ENCODE data around the gene FERMT3.
"Not testable (repeated sequence)": the region's sequence is repeated elsewhere in the genome, so short reads cannot be mapped to it uniquely, and the experiment has no call there.

Gene FERMT3

GRCh38 chr11:64243236-64243854 is 36.8 kb downstream of the FERMT3 start:
- Mint-ChIP-seq H3K36me3 (ENCODE audit: low read depth) (peaks cover 63% of the 10 kb centered on the region), H3K4me3 (peak overlapping the region; percentile 91), H3K4me1 (ENCODE audit: low read depth) (peaks cover 51% of the 10 kb centered on the region), H3K9me3 (no peaks in the 10 kb centered on the region), H3K27me3 (no peaks in the 10 kb centered on the region), H3K27ac (peak overlapping the region; percentile 91)
- DNase-seq, result no peak

- H3K4me1 Mint-ChIP-seq (ENCODE audit: low read depth), result peaks cover 45% of the 10 kb centered on the region
- H3K27ac Mint-ChIP-seq, result peak overlapping the region; percentile 91
- H3K27me3 Mint-ChIP-seq, result no peaks in the 10 kb centered on the region
- no peaks in the 10 kb centered on the region for H3K9me3 Mint-ChIP-seq
- H3K4me3 Mint-ChIP-seq, result peak overlapping the region; percentile 95
- H3K36me3 Mint-ChIP-seq (ENCODE audit: low read depth), result peaks cover 56% of the 10 kb centered on the region
- DNase-seq, result no peak
These were observed 37.6 kb downstream of the FERMT3 start for GRCh38 chr11:64244107-64244506.

GRCh38 chr11:64244966-64245365 is 38.4 kb downstream of the FERMT3 start:
- Mint-ChIP-seq H3K9me3 (no peaks in the 10 kb centered on the region), H3K36me3 (ENCODE audit: low read depth) (peaks cover 49% of the 10 kb centered on the region), H3K27me3 (no peaks in the 10 kb centered on the region), H3K27ac (peak overlapping the region; percentile 98), H3K4me3 (peak overlapping the region; percentile 95), H3K4me1 (ENCODE audit: low read depth) (peaks cover 41% of the 10 kb centered on the region)
- no peak for DNase-seq

- Mint-ChIP-seq H3K36me3 (ENCODE audit: low read depth) (peaks cover 45% of the 10 kb centered on the region), H3K9me3 (no peaks in the 10 kb centered on the region), H3K4me1 (ENCODE audit: low read depth) (peaks cover 40% of the 10 kb centered on the region), H3K27ac (peak overlapping the region; percentile 98), H3K27me3 (no peaks in the 10 kb centered on the region), H3K4me3 (peak overlapping the region; percentile 95)
- DNase-seq, result peak; percentile 59
These were observed 38.9 kb downstream of the FERMT3 start for GRCh38 chr11:64245401-64245796.

- DNase-seq, result peak; percentile 86
- peaks cover 42% of the 10 kb centered on the region for H3K36me3 Mint-ChIP-seq (ENCODE audit: low read depth)
- no peaks in the 10 kb centered on the region for H3K9me3 Mint-ChIP-seq
- peak overlapping the region; percentile 95 for H3K4me3 Mint-ChIP-seq
- no peaks in the 10 kb centered on the region for H3K27me3 Mint-ChIP-seq
- H3K4me1 Mint-ChIP-seq (ENCODE audit: low read depth), result peaks cover 40% of the 10 kb centered on the region
- H3K27ac Mint-ChIP-seq, result peak overlapping the region; percentile 98
These were observed 39.5 kb downstream of the FERMT3 start for GRCh38 chr11:64245797-64246620.

GRCh38 chr11:64246621-64246870 is 40.0 kb downstream of the FERMT3 start:
- H3K4me1 Mint-ChIP-seq (ENCODE audit: low read depth), result peaks cover 40% of the 10 kb centered on the region
- peak overlapping the region; percentile 82 for H3K27ac Mint-ChIP-seq
- H3K9me3 Mint-ChIP-seq, H3K27me3 Mint-ChIP-seq, DNase-seq: not testable (repeated sequence)
- peaks cover 41% of the 10 kb centered on the region for H3K36me3 Mint-ChIP-seq (ENCODE audit: low read depth)
- peak overlapping the region; percentile 82 for H3K4me3 Mint-ChIP-seq

GRCh38 chr11:64246871-64247728 is 40.6 kb downstream of the FERMT3 start, which contains the start of gene PPP1R14B:
Gene PPP1R14B, minus strand, starts transcription at chr11:64246943. Its CDS starts 270 bp downstream, at chr11:64246673.
- peak within 1 kb of the TSS; percentile 98 for H3K27ac Mint-ChIP-seq
- H3K9me3 Mint-ChIP-seq, result no peaks in the 10 kb centered on the region
- peak; percentile 88 for DNase-seq
- H3K4me1 Mint-ChIP-seq (ENCODE audit: low read depth), result peaks cover 44% of the 10 kb centered on the region
- H3K27me3 Mint-ChIP-seq, result no peaks in the 10 kb centered on the region
- peak within 1 kb of the TSS; percentile 95 for H3K4me3 Mint-ChIP-seq
- peaks cover 40% of the 10 kb centered on the region for H3K36me3 Mint-ChIP-seq (ENCODE audit: low read depth)

- peak overlapping the region; percentile 64 for H3K4me3 Mint-ChIP-seq
- peaks cover 32% of the 10 kb centered on the region for H3K36me3 Mint-ChIP-seq (ENCODE audit: low read depth)
- no peaks in the 10 kb centered on the region for H3K27me3 Mint-ChIP-seq
- no peak overlapping the region for H3K27ac Mint-ChIP-seq
- H3K9me3 Mint-ChIP-seq, result no peaks in the 10 kb centered on the region
- no peak for DNase-seq
- peaks cover 39% of the 10 kb centered on the region for H3K4me1 Mint-ChIP-seq (ENCODE audit: low read depth)
These were observed 41.4 kb downstream of the FERMT3 start for GRCh38 chr11:64247729-64248531.

GRCh38 chr11:64248578-64248977 is 42.1 kb downstream of the FERMT3 start:
- no peaks in the 10 kb centered on the region for H3K27me3 Mint-ChIP-seq
- no peaks in the 10 kb centered on the region for H3K9me3 Mint-ChIP-seq
- H3K27ac Mint-ChIP-seq, result no peak overlapping the region
- DNase-seq, result no peak
- no peak overlapping the region for H3K4me3 Mint-ChIP-seq
- peaks cover 26% of the 10 kb centered on the region for H3K36me3 Mint-ChIP-seq (ENCODE audit: low read depth)
- H3K4me1 Mint-ChIP-seq (ENCODE audit: low read depth), result peaks cover 32% of the 10 kb centered on the region

- Mint-ChIP-seq H3K27me3 (no peaks in the 10 kb centered on the region), H3K36me3 (ENCODE audit: low read depth) (peaks cover 21% of the 10 kb centered on the region), H3K4me1 (ENCODE audit: low read depth) (peaks cover 28% of the 10 kb centered on the region), H3K9me3 (no peaks in the 10 kb centered on the region), H3K27ac (no peak overlapping the region), H3K4me3 (no peak overlapping the region)
- DNase-seq, result no peak
These were observed 42.5 kb downstream of the FERMT3 start for GRCh38 chr11:64249038-64249437.

- Mint-ChIP-seq H3K27me3 (no peaks in the 10 kb centered on the region), H3K4me3 (peak overlapping the region; percentile 6), H3K27ac (no peak overlapping the region), H3K36me3 (ENCODE audit: low read depth) (peaks cover 15% of the 10 kb centered on the region), H3K4me1 (ENCODE audit: low read depth) (peaks cover 24% of the 10 kb centered on the region), H3K9me3 (no peaks in the 10 kb centered on the region)
- no peak for DNase-seq
These were observed 43.3 kb downstream of the FERMT3 start for GRCh38 chr11:64249563-64250414.

- H3K9me3 Mint-ChIP-seq, result no peaks in the 10 kb centered on the region
- no peak overlapping the region for H3K27ac Mint-ChIP-seq
- peak overlapping the region; percentile 80 for H3K4me3 Mint-ChIP-seq
- peaks cover 24% of the 10 kb centered on the region for H3K4me1 Mint-ChIP-seq (ENCODE audit: low read depth)
- H3K27me3 Mint-ChIP-seq, result no peaks in the 10 kb centered on the region
- peak; percentile 62 for DNase-seq
- H3K36me3 Mint-ChIP-seq (ENCODE audit: low read depth), result peaks cover 12% of the 10 kb centered on the region
These were observed 44.0 kb downstream of the FERMT3 start for GRCh38 chr11:64250415-64251015.
